Stomach (tissue), 4 donors: ENCODE data around the gene PGM3.

Experiments
- POLR2A ChIP-seq, 4 donors: fragments of 450-650 bp; IDR thresholded peaks; one replicate each; pipeline ENCODE4 v1.6.1; 2016; ENCODE audit warnings: antibody characterized with exemption in 4 of 4, control low read depth in 2 of 4, mild to moderate bottlenecking in 1 of 4, moderate library complexity in 1 of 4
- POLR2AphosphoS5 ChIP-seq, 3 donors: sonication (generic); formaldehyde crosslinking; IDR thresholded peaks; one replicate each; pipeline ENCODE4 v1.6.1; 2016; ENCODE audit warnings: antibody characterized with exemption in 3 of 3
- TF ChIP-seq, protein P1 (sequence below), 7 experiments: fragments of 450-650 bp in 4 of 7; fragments of 200-600 bp in 3 of 7; sonication (generic) in 3 of 7; IDR thresholded peaks; one replicate each; pipeline ENCODE4 v1.5.1; 2016 to 2019; ENCODE audit warnings: antibody characterized with exemption in 7 of 7, control low read depth in 2 of 7, mild to moderate bottlenecking in 1 of 7

DNA sequence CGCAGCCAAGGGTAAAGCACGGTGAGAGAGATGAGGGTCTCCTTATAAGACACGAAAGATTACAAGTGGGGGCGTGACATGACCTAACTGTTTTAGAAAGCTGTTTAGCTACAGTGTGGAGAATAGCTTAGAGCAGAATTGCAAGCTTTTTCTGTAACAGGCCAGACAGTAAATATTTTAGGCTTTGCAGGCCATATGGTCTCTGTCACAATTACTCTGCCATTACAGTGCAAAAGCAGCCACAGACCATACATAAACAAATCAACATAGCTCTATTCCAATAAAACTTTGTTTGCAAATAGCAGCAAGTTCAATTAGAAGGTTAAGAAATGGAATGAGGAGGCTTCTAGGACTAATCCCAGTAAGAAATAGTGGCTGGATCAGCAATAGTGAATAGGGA is 16.8 kb downstream of the PGM3 start:
- TF ChIP-seq POLR2AphosphoS5 (IDR thresholded peaks at IDR 0.05) = no peak
- TF ChIP-seq, protein P1, sequence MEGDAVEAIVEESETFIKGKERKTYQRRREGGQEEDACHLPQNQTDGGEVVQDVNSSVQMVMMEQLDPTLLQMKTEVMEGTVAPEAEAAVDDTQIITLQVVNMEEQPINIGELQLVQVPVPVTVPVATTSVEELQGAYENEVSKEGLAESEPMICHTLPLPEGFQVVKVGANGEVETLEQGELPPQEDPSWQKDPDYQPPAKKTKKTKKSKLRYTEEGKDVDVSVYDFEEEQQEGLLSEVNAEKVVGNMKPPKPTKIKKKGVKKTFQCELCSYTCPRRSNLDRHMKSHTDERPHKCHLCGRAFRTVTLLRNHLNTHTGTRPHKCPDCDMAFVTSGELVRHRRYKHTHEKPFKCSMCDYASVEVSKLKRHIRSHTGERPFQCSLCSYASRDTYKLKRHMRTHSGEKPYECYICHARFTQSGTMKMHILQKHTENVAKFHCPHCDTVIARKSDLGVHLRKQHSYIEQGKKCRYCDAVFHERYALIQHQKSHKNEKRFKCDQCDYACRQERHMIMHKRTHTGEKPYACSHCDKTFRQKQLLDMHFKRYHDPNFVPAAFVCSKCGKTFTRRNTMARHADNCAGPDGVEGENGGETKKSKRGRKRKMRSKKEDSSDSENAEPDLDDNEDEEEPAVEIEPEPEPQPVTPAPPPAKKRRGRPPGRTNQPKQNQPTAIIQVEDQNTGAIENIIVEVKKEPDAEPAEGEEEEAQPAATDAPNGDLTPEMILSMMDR (IDR thresholded peaks at IDR 0.05) = no peak
- no peak for TF ChIP-seq POLR2A (IDR thresholded peaks at IDR 0.05)
